HG03571 (cell line): ENCODE results near the gene STON1.
"Not testable (repeated sequence)": the region's sequence is repeated elsewhere in the genome, so short reads cannot be mapped to it uniquely, and the experiment has no call there.

Experiments used
- ATAC-seq: cut with Tn5 transposase; IDR thresholded peaks from one replicate; pipeline ENCODE4 v1.9.1; 2021; ENCODE audit not compliant: unreplicated experiment

Gene STON1

GRCh38 chr2:48613211-48613610 lies 83.3 kb downstream of the STON1 start:
- ATAC-seq = no peak

DNA sequence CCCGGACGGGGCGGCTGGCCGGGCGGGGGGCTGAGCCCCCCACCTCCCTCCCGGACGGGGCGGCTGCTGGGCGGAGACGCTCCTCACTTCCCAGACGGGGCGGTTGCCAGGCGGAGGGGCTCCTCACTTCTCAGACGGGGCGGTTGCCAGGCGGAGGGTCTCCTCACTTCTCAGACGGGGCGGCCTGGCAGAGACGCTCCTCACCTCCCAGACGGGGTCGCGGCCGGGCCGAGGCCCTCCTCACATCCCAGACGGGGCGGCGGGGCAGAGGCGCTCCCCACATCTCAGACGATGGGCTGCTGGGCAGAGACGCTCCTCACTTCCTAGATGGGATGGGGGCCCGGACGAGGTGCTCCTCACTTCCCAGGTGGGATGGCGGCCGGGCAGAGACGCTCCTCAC lies 84.6 kb downstream of the STON1 start:
- ATAC-seq = not testable (repeated sequence)

DNA sequence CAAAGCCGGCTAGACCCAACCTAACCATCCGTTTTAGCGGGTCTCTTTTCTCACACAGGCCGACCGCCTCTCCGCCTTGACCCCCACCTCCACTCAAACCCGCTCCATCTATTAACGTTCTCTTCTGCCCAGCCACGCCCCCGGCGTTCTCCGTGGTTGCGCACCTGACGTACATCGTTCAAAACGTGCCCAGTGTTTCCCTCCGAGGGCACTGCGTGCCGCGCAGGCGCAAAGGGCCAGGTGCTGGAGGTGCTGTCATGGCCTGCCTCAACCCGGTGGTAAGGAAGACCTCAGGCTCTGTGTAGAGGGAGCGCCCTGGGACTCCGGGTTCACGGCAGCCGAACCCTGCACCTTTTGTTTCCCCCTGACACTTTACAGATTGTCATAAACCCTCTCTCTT lies 87.7 kb downstream of the STON1 start, which contains the start of gene GTF2A1L:
Gene GTF2A1L, plus strand, starts transcription at position 239 of the 400 bp plus-strand sequence. Its CDS starts 19 bp downstream, at position 258.
- no peak for ATAC-seq

DNA sequence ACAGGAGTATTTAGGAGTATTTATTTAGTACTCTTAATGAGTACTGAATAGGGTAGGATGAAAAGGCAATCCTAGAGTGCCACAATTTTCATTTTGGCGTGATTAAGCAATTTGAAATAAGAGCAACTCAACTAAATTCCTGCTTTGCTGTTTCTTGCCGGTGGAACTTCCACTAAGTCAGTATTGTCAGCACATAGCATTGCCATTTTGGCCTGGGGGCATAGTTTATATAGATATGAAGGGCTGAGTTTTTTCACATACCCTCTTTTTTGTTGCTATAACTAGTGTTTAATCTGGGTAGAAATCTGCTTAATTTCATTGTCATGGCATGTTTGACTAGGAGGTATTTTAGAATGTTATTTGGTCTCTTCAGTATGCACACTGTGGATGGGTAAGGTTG lies 89.6 kb downstream of the STON1 start:
- ATAC-seq = no peak

- ATAC-seq = no peak
These were observed 90.7 kb downstream of the STON1 start for GRCh38 chr2:48620604-48621003.

DNA sequence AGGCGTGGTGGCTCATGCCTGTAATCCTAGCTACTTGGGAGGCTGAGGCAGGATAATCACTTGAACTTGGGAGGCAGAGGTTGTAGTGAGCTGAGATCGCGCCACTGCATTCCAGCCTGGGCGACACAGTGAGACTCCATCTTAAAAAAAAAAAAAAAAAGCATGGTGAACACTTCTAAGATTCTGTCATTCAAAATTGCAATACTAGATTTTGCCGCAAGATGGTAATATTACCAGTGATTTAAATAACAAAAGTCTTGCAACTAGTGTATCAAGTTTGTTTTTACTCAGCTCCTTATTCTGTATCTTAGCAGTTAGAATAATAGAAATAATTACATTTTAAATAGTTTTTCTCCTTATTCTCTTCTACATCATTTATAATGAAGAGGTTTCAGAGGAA lies 92.7 kb downstream of the STON1 start:
- not testable (repeated sequence) for ATAC-seq

- no peak for ATAC-seq
These were observed 94.7 kb downstream of the STON1 start for GRCh38 chr2:48624696-48625095.

GRCh38 chr2:48626047-48626446 lies 96.1 kb downstream of the STON1 start:
- no peak for ATAC-seq

DNA sequence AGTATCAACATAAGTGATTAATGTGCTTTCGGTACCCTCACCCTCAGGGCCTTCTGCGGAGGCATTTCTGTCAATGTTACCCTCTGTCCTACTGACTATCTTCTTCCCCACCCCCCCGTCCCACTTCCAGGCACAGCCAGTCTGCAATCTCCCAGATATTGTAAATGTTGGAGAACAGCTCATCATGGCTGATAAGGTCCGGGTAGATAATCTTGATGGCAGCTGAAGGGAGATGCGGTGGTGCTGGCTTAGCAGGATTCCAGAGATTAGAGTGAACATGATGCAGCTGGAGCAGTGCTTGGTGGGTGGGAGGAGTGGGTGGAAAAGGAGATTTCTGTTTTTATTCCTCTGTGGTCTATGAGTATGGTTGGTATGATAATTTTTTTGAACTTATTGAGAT lies 103.2 kb downstream of the STON1 start:
- ATAC-seq = no peak

DNA sequence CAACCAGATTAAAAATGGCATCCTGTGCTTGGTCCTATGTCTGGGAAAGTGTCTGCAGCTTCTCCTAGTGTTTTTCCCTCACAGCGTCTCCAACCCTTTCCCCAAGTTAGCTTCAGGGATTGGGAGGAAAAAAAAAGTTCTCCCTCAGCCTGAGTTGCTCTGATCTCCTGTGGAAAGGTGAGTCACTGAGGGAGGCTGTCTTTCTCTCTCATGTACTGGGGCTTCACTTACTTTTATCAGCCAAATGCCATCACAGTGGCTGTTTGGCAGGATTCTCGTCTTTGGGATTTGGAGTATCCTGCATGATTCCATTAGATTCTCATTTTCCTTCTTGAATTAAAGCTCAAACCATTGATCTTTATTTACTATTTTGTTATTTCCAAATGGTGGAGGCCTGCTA lies 105.8 kb downstream of the STON1 start:
- ATAC-seq = no peak

DNA sequence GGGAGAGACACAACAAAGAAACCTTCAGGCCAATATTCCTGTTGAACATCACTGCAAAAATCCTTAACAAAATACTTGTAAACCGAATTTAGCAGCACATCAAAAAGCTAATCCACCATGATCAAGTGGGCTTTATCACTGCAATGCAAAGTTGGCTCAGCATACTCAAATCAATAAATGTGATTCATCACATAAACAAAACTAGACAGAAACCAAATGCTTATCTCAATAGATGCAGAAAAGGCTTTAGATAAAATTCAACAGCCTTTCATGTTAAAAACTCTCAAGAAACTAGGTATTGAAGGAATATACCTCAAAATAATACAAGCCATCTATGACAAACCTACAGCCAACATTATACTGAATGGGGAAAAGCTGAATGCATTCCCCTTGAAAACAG lies 108.3 kb downstream of the STON1 start:
- no peak for ATAC-seq
